Cardiac septum (tissue), 1 donor: Measurements from ENCODE around the gene OXNAD1. TPM values are rescaled to one million over a fixed set of nuclear protein-coding genes. Genes with fewer than 3 reads are reported as not detected.

Source experiments
- DNase-seq: peaks from one replicate; pipeline ENCODE4 v3.0.0-alpha.2; 2020; ENCODE audit warnings: low spot score
- intact Hi-C: fragments of 100-400 bp; cut with DNase I; formaldehyde crosslinking; loops from one replicate; pipeline ENCODE4 v1.14.0; 2022
- total RNA-seq: library from RNA; stranded (reverse); fragmentation: NEBNext Ultra II Directional; extraction: Animal tissue kit (Norgen Biotek cat#: 25700); gene quantifications from one replicate; pipeline ENCODE4 v1.2.1, GENCODE V29; 2021
- donor health status: DM: no; HTN: no; CAD: no.

OXNAD1 gene
- total RNA-seq, 1 donor from 2014 or later: 15.1 TPM

- DNase-seq: no peak
- intact Hi-C loops: loop anchor here (10.0 kb wide), 1 partner anchor 609 kb away; no protein-coding TSS in a partner anchor
Measured at GRCh38 chr3:16243706-16244490, 21.1 kb upstream of the OXNAD1 start.

GRCh38 chr3:16245609-16246008 lies 19.4 kb upstream of the OXNAD1 start:
- DNase-seq: no peak
- intact Hi-C loops: loop anchor here (5.0 to 10.0 kb wide), 2 partner anchors 263 to 611 kb away; no protein-coding TSS in a partner anchor

- DNase-seq: no peak
- intact Hi-C loops: loop anchor here (1.0 to 10.0 kb wide), 5 partner anchors 69 to 613 kb away; no protein-coding TSS in a partner anchor
Measured at GRCh38 chr3:16247282-16248061, 17.5 kb upstream of the OXNAD1 start.

- no peak for DNase-seq
- intact Hi-C loops: loop anchor here (2.0 to 10.0 kb wide), 3 partner anchors 266 to 614 kb away; no protein-coding TSS in a partner anchor
Measured at GRCh38 chr3:16248556-16248955, 16.5 kb upstream of the OXNAD1 start.

- intact Hi-C loops: loop anchor here (2.0 to 10.0 kb wide), 3 partner anchors 267 to 615 kb away; no protein-coding TSS in a partner anchor
- DNase-seq: no peak
Measured at GRCh38 chr3:16249336-16249735, 15.7 kb upstream of the OXNAD1 start.

GRCh38 chr3:16249886-16250285 lies 15.1 kb upstream of the OXNAD1 start:
- no peak for DNase-seq
- intact Hi-C loops: loop anchor here (2.0 to 10.0 kb wide), 3 partner anchors 268 to 615 kb away; no protein-coding TSS in a partner anchor

- intact Hi-C loops: no loop called here
- no peak for DNase-seq
Measured at GRCh38 chr3:16251316-16252085, 13.5 kb upstream of the OXNAD1 start.

GRCh38 chr3:16252243-16252978 lies 12.6 kb upstream of the OXNAD1 start:
- no peak for DNase-seq
- intact Hi-C loops: no loop called here

GRCh38 chr3:16252988-16253387 lies 12.0 kb upstream of the OXNAD1 start:
- intact Hi-C loops: no loop called here
- no peak for DNase-seq

GRCh38 chr3:16253601-16254000 lies 11.4 kb upstream of the OXNAD1 start:
- intact Hi-C loops: no loop called here
- no peak for DNase-seq

- intact Hi-C loops: no loop called here
- no peak for DNase-seq
Measured at GRCh38 chr3:16254916-16255315, 10.1 kb upstream of the OXNAD1 start.

GRCh38 chr3:16255326-16255725 lies 9.7 kb upstream of the OXNAD1 start:
- no peak for DNase-seq
- intact Hi-C loops: no loop called here

GRCh38 chr3:16255726-16256125 lies 9.3 kb upstream of the OXNAD1 start:
- no peak for DNase-seq
- intact Hi-C loops: no loop called here

- intact Hi-C loops: no loop called here
- DNase-seq: no peak
Measured at GRCh38 chr3:16257309-16257708, 7.7 kb upstream of the OXNAD1 start.

GRCh38 chr3:16258177-16258576 lies 6.8 kb upstream of the OXNAD1 start:
- no peak for DNase-seq
- intact Hi-C loops: no loop called here

- no peak for DNase-seq
- intact Hi-C loops: no loop called here
Measured at GRCh38 chr3:16258866-16259265, 6.1 kb upstream of the OXNAD1 start.

- DNase-seq: no peak
- intact Hi-C loops: loop anchor here (10.0 kb wide), 1 partner anchor 475 kb away; no protein-coding TSS in a partner anchor
Measured at GRCh38 chr3:16260046-16260445, 5.0 kb upstream of the OXNAD1 start.

- DNase-seq: no peak
- intact Hi-C loops: loop anchor here (10.0 kb wide), 1 partner anchor 473 kb away; no protein-coding TSS in a partner anchor
Measured at GRCh38 chr3:16262174-16262573, 2.8 kb upstream of the OXNAD1 start.

GRCh38 chr3:16264174-16264707 lies 771 bp upstream of the OXNAD1 start:
- intact Hi-C loops: loop anchor here (10.0 kb wide), 1 partner anchor 471 kb away; no protein-coding TSS in a partner anchor
- DNase-seq: no peak
